ENCODE results near the gene MIGA2.
A peak's percentile ranks its signal among the peaks of the same experiment; 100 is the strongest.

The MIGA2 gene

DNA sequence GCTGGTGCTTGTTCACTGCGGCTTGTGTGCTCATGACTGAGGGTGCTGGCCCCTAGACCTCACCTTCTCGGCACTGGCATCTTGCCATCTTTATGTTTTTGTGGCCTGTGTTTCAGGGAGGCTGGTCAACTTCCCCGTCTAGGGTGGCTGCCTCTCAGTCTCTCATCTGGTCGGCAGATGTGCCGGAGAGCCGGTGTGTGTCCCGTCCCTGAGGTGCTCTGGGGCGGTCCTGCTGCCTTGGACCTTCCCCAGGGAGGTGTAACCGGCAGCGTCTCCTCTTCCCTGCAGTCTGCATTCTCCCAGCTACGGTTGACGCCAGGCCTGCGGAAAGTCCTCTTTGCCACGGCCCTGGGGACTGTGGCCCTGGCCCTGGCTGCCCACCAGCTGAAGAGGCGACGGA is 5.6 kb downstream of the MIGA2 start:
- no peak overlapping the region for H3K4me3 Mint-ChIP-seq
- peaks cover 6% of the 10 kb centered on the region for H3K36me3 Mint-ChIP-seq
- peaks cover 19% of the 10 kb centered on the region for H3K4me1 Mint-ChIP-seq
- H3K27ac Mint-ChIP-seq, result no peak overlapping the region
- no peaks in the 10 kb centered on the region for H3K9me3 Mint-ChIP-seq
- H3K27me3 Mint-ChIP-seq, result no peaks in the 10 kb centered on the region

DNA sequence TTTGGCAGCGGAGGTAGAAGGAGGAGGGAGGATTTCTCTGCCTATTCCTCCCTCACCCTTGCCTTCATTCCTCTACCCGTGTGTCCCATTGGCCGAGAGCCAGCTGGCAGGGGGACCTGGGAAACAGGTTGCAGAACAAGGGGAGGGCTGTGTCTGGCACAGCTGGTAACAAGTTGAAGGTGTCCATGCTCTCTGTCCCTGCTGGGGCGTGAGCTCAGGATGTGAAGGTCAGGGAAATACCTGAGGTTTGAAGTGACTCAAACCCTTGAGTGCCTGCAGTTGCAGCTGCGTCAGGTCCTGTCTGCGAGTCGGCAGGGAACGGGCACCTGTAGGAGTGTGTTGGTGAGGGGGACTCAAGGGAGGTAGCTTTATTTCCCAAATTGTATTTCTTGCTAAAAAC is 16.2 kb downstream of the MIGA2 start:
- Mint-ChIP-seq H3K4me3 (no peak overlapping the region), H3K4me1 (no peaks in the 10 kb centered on the region), H3K27ac (no peak overlapping the region), H3K27me3 (no peaks in the 10 kb centered on the region), H3K9me3 (no peaks in the 10 kb centered on the region), H3K36me3 (peaks cover 2% of the 10 kb centered on the region)

DNA sequence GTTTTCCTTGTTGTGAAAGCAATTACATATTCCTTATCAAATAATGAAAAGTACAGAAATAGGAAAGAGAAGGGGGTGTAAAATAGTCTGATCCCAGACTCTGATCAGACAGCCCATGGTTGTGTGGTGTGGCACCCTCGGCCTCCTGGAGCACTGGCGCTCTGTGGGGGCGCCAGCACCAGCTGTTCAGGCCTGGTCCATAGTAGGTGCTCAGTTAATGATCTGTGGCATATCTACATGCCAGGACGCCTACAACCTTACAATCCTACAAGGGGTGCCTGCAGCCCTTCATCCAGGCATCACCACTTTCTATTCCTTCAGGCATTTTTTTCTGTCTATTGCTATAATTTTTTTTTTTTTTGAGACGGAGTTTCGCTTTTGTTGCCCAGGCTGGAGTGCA is 16.6 kb downstream of the MIGA2 start:
- H3K27me3 Mint-ChIP-seq, result no peaks in the 10 kb centered on the region
- H3K36me3 Mint-ChIP-seq, result peaks cover 2% of the 10 kb centered on the region
- no peaks in the 10 kb centered on the region for H3K4me1 Mint-ChIP-seq
- H3K27ac Mint-ChIP-seq, result no peak overlapping the region
- no peak overlapping the region for H3K4me3 Mint-ChIP-seq
- no peaks in the 10 kb centered on the region for H3K9me3 Mint-ChIP-seq

DNA sequence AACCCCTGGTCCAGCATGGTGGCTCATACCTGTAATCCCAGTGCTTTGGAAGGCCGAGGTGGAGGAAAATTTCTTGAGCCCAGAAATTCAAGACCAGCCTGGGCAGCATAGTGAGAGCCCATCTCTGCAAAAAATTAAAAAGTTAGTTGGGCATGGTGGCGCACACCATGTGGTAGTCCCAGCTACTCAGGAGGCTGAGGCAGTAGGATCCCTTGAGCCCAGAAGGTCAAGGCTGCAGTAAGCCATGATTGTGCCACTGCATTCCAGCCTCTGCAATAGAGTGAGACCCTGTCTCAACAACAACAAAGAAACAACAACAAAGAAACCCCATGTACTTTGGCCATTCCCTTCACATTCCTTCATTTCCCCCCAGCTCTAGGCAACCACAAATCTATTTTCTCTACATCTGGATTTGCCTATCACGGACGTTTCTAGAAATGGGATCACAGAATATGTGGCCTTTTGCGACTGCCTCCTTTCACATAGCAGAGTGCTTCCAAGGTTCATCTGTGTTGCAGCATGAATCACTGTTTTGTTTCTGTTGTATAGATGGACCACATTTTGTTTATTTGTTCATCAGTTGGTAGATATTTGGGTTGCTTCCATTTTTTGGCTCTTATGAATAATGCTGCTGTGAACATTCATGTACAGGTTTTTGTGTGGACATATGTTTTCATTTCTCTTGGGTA is 17.9 kb downstream of the MIGA2 start:
- Mint-ChIP-seq H3K36me3 (peaks cover 2% of the 10 kb centered on the region), H3K9me3 (no peaks in the 10 kb centered on the region), H3K4me1 (no peaks in the 10 kb centered on the region), H3K27me3 (no peaks in the 10 kb centered on the region), H3K4me3 (no peak overlapping the region), H3K27ac (no peak overlapping the region)

DNA sequence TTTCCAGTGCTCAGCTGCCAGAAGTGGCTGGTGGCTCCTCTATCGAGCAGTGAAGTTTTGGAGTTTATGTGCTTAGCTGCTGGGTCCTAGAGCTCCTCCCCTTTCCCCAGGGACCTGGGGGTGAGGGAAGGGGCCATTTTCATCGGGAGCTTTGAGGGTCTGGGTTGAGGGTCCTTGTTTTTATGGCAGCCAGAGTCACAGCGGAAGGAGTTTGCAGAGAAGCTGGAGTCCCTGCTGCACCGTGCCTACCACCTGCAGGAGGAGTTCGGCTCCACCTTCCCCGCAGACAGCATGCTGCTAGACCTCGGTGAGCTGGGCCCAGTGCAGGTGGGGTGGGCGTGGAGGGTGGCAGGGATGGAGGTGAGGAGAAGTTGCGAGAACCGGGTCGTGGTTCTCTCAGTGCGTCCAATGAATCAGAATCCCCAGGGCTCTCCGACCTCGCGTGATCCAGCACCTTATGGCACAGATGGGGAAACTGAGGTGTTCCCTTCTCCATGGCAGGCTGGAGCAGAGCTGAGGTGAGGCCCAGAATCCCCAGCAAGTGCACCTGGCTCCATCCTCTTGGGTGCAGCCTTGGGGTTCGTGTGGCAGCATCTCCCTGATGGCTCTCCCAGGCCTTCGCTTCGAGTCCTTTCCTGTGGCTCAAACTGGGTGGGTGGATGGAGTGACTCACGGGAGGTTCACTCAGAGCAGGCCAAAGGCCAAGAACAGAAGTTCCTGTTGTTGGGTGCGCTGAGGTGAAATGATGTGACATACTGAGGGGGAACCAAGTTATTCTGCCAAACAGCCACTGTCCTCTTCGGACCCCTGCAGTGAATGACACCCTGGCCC is 22.8 kb downstream of the MIGA2 start:
- Mint-ChIP-seq H3K4me1 (no peaks in the 10 kb centered on the region), H3K36me3 (peaks cover 2% of the 10 kb centered on the region), H3K27ac (no peak overlapping the region), H3K9me3 (no peaks in the 10 kb centered on the region), H3K27me3 (no peaks in the 10 kb centered on the region), H3K4me3 (no peak overlapping the region)

DNA sequence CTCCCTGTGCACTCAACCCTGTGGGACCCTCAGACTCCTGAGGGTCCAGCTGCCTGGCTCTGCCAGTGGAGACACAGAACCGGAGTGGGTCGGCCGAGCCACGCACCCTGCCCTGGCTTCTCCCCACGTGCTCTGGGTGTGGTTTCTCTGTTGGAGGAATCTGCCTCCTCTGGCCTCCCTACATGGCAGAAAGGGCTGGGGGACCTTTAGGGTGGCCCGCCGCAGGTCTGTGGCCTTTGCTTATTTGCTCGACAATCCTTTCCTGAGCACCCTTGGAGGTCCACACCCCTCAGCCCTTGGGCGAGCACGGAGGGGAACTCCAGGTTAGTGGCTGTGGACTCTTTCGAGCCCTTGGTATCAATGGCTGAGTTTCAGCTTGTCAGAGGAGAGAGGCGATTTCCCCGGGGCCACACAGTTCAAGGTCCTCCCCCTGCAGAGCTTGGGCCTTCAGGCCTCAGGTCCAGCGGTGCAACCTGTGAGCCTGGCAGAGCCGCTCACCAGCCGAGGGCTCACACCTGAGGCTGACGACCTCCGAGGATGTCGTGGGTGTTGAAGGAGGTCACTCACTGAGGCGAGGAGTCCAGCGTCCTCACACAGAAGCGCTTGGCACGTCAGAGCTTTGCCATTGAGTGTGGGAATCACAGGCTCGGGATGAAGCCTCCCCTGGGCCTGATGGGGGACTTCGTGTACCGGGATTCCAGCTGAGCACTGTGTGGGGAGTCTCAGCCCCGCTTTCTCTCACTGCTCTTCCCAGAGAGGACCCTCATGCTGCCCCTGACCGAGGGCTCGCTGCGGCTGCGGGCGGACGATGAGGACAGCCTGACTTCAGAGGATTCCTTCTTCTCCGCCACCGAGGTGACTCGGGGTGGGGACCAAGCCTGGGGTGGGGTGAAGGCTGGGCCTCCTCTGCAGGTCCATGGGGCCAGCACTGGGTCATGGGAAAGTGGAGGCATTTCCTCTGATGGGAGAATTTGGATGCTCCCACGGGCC is 23.7 kb downstream of the MIGA2 start:
- Mint-ChIP-seq H3K36me3 (no peaks in the 10 kb centered on the region), H3K27ac (no peak overlapping the region), H3K4me3 (no peak overlapping the region), H3K27me3 (no peaks in the 10 kb centered on the region), H3K4me1 (no peaks in the 10 kb centered on the region), H3K9me3 (no peaks in the 10 kb centered on the region)

DNA sequence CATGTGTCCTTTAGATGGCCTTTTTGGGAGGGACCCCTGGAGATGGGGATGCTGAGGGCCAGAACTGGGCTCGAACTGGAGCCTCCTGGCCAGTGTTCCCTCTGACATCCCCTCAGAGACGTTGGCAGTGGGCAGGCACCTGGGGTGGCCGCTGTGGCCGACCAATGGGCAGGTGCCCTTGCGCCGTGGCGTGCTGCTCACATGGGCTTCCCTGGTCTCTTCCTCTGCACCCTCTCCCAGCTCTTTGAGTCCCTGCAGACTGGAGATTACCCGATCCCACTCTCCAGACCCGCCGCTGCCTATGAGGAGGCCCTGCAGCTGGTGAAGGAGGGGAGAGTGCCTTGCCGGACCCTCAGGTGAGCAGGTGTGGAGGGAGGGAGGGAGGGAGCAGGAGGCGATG is 24.6 kb downstream of the MIGA2 start:
- H3K27ac Mint-ChIP-seq, result no peak overlapping the region
- H3K27me3 Mint-ChIP-seq, result no peaks in the 10 kb centered on the region
- no peak overlapping the region for H3K4me3 Mint-ChIP-seq
- no peaks in the 10 kb centered on the region for H3K4me1 Mint-ChIP-seq
- peaks cover 3% of the 10 kb centered on the region for H3K36me3 Mint-ChIP-seq
- no peaks in the 10 kb centered on the region for H3K9me3 Mint-ChIP-seq

DNA sequence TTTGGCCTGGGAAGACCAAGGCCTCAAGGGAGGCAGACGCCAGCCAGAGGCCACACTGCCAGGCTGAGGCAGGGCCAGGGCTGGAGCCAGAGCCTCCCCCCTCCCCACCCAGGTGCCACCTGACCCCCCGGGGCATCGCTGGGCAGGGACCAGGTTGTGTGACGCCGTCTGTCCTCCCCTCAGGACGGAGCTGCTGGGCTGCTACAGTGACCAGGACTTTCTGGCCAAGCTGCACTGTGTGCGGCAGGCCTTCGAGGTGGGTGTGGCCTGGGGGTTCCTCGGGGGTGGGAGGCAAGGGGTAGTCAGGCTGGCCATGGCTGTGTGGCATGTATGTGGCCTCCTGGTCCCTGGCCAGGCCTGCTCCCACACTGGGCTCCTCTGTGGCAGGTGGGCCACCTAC is 26.6 kb downstream of the MIGA2 start:
- Mint-ChIP-seq H3K36me3 (peaks cover 3% of the 10 kb centered on the region), H3K27me3 (no peaks in the 10 kb centered on the region), H3K4me1 (no peaks in the 10 kb centered on the region), H3K27ac (no peak overlapping the region), H3K9me3 (no peaks in the 10 kb centered on the region), H3K4me3 (no peak overlapping the region)

DNA sequence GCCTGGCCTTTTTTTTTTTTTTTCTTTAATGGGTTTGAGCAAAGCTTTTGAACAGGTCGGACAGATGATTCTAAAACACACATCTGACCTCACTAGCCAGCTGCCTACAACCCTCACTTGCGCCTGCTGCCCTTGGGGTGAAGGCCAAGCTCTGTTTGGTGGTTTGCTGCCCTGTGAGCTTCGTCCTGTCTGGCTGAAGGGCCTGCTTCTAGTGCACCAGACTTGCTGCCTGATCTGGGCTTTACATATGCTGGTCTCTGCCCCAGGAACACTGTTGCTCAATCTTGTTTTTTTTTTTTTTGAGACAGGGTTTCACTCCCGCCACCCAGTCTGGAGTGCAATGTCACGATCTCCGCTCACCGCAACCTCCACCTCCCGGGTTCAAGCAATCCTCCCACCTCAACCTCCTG is 28.1 kb downstream of the MIGA2 start:
- Mint-ChIP-seq H3K36me3 (peaks cover 3% of the 10 kb centered on the region), H3K27ac (no peak overlapping the region), H3K4me1 (peaks cover 14% of the 10 kb centered on the region), H3K4me3 (no peak overlapping the region), H3K27me3 (no peaks in the 10 kb centered on the region), H3K9me3 (no peaks in the 10 kb centered on the region)

DNA sequence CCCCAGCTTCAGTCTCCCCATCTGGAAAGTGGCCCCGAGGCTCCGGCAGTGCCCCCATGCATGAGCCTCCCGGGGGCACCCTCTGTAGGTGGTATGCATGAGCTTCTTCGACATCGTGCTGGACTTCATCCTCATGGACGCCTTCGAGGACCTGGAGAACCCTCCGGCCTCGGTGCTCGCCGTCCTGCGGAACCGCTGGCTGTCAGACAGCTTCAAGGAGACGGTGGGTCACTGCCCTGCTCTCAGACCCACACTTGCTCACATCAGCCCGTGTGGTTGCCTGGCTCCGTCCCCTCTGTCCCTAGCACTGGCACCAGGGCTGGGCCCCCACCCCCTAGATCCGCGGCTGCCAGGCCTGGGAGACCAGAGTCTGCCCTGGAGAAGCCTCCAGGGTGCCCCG is 31.7 kb downstream of the MIGA2 start:
- Mint-ChIP-seq H3K36me3 (peaks cover 3% of the 10 kb centered on the region), H3K9me3 (no peaks in the 10 kb centered on the region), H3K4me1 (peaks cover 26% of the 10 kb centered on the region), H3K4me3 (no peak overlapping the region), H3K27me3 (no peaks in the 10 kb centered on the region), H3K27ac (peak overlapping the region; percentile 31)

DNA sequence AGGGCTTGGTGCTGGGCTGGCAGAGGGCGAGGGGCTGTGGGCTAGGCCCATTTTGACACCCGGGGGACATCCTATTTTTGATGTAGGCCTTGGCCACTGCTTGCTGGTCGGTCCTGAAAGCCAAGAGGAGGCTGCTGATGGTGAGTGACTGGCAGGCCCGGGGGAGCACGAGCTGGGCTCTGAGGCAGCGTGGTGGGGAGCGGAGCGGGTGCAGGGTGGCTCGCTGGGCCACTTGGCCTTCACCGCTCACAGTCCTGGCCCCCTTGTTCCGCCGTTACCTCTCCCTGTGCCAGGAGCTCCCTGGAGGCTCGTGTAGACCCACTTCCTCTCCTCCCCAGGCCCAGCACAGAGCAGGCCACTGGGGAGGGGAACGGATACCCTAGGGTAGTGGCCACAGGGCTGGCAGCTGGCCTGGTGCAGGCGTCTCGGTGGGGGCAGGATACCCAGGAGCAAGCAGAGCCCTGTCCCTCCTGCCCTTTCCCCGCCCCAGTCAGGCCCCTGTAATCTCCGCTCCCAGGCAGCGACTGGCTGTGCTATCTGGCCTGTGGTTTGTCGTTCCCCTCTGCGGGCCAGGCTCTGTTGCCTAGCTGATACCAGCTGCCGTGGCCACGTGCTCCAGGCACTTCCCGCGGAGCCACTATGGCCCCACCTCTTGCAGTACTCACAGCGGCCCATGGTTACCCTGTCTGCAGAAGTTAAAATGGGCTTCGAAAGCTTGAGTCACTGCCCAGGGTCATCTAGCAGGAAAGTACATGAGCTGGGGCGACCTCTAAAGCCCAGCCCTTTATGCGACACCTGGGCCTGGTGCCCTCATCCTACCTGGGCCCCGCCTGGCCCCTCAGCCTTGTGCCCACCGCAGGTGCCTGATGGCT is 32.8 kb downstream of the MIGA2 start:
- Mint-ChIP-seq H3K4me1 (peaks cover 26% of the 10 kb centered on the region), H3K27me3 (no peaks in the 10 kb centered on the region), H3K9me3 (no peaks in the 10 kb centered on the region), H3K36me3 (peaks cover 3% of the 10 kb centered on the region), H3K4me3 (peak overlapping the region; percentile 60), H3K27ac (peak overlapping the region; percentile 97)

DNA sequence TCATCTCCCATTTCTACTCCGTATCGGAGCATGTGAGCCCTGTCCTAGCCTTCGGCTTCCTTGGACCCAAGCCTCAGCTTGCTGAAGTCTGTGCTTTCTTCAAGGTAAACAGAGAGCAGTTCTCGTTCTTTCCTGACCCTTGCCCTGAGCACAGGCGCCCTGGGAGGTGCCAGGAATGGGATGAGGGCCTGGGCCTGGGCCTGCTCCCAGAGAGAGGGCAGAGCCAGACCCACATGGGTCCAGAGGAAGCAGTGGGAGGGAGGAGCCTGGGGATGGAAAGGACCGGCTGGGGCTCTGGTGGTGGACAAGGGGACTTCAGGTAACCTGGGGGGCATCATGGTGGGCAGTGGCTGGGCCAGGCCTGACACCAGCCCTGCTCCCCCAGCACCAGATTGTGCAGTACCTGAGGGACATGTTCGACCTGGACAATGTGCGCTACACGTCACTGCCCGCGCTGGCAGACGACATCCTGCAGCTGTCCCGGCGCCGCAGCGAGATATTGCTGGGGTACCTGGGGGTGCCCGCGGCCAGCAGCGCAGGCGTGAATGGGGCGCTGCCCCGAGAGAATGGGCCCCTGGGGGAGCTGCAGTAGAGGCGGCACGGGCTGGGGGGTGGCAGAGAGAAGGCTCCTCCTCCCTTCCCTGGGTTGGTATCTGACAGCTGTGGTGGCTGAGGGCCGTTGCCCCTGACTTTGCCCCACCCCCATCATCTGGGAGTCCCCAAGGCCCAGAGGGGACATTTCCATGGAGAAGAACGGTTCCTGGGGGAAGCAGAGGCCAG is 33.6 kb downstream of the MIGA2 start:
- no peaks in the 10 kb centered on the region for H3K27me3 Mint-ChIP-seq
- H3K9me3 Mint-ChIP-seq, result no peaks in the 10 kb centered on the region
- H3K4me1 Mint-ChIP-seq, result peaks cover 26% of the 10 kb centered on the region
- peaks cover 3% of the 10 kb centered on the region for H3K36me3 Mint-ChIP-seq
- no peak overlapping the region for H3K27ac Mint-ChIP-seq
- no peak overlapping the region for H3K4me3 Mint-ChIP-seq

DNA sequence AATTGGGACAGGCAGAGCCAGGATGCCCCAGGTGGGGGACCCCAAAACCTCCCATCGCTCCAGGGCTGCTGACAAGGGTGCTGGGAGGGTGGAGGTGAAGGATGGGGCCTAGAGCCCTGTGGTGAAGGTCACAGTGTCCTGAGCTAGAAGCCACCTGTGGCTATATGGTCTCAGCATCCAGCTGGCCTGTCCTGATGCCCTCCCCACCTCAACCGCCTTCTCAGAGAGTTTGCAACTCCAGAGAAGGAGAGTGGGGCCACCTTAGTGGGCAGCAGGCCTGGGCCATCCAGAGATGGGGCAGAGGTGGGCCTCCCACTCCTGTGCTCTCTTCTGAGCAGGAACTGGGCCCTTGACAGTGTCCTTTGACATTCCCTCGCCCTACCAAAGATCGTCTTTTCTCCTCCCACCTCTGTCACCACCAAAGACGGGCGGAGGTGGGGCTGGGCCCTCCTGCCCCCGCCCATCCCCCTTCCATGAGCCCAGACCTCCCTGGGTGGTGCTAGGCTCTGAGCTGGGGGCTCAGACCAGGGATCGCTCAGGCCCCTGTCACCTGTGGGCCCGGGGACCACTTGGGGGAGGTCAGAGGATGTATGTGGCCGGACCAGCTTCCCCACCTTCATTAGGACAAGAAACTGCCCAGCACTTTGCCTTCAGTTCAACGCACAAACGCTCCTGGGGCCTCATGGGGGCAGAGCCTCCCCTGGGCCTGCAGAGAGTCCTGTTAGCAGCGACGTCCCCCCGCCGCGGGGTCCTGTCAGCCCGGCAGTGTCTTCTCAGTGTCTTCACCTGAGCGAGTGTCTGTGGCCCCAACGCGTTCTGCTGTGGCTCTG is 34.5 kb downstream of the MIGA2 start:
- Mint-ChIP-seq H3K4me1 (peaks cover 26% of the 10 kb centered on the region), H3K27me3 (no peaks in the 10 kb centered on the region), H3K4me3 (no peak overlapping the region), H3K27ac (no peak overlapping the region), H3K36me3 (no peaks in the 10 kb centered on the region), H3K9me3 (no peaks in the 10 kb centered on the region)

Data from activated naive CD4-positive, alpha-beta T cell treated with anti-CD3 and anti-CD28 coated beads, Interleukin-2, amount 50 U/mL, for 24 hours (primary cell).